Measurements from ENCODE around the gene MOSMO. TPM values are rescaled to one million over a fixed set of nuclear protein-coding genes. Genes with fewer than 3 reads are reported as not detected.

MOSMO gene
- total and polyA plus RNA-seq, 9 of the 15 experiments (the other 6 are each of a cell fraction or from before 2014, with no cell fraction given), result 1.9 to 13.3 (median 7.7) TPM

DNA sequence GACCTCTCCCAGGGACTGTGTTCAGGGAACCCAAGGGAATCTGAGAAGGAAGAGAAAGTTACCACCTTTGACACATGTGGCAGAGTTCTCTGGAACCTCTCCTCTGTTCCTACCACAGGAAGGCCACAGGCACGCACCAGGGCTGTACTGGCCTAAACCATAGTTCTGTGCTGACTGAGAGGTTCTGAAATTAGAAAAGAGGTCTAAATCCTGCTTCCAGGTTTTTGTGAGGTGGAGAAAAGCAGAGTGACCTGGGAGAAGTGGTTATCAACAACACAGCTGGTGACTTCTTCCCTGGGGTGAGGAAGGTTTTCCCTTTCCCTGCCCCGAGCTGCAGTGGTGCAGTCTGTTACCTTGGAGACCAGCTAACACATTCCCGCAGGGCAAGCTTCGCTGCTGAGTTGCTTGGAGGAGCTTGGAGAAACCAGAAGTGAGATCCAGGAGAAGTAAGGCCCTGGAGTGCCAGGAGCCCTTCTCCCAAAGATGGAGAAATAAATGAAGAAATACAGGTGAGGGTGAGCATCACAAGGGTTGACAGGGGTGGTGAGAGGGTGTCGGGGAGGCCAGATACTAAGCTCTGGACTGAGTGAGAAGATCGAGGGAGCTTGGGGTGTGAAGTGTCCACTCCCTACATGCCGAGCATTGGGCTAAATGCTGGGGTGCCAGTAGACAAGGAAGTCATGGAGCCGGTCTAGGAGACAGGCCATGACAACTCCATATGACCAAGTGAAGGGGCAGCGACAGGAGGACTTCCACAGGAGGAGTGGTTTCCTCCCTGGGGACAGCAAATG is 84.4 kb downstream of the MOSMO start, which contains the start of gene VWA3A:
Gene VWA3A (plus strand): TSS at position 399 of the 791 bp plus-strand sequence. CDS start 97 bp downstream, at position 496.
- DNase-seq (ENCODE audit: extremely low read depth in 1 of 4, low spot score in 3 of 4) (no peak), FAIRE-seq (no peak), ATAC-seq (no peak)
- H3K36me3 ChIP-seq (ENCODE audit: control insufficient read depth, insufficient read depth, low read length), result no peaks in the 10 kb centered on the region
- H3K9ac ChIP-seq (ENCODE audit: insufficient read depth in 1 of 2, low read depth in 2 of 2, low read length in 2 of 2), result no peak within 1 kb of the TSS
- intact Hi-C loops (cut with micrococcal nuclease) (no loop called here), in situ Hi-C loops (cut with MboI) (no loop called here)
- H3K27me3 ChIP-seq (ENCODE audit: control insufficient read depth in 2 of 2, insufficient read depth in 2 of 2, low read length in 2 of 2), result peaks cover 5 to 8% of the 10 kb centered on the region in 2 experiments; a peak in 4 of 5 replicates
- no peaks in the 10 kb centered on the region for H3K79me2 ChIP-seq (ENCODE audit: control insufficient read depth, insufficient read depth, low read length)
- H3K9me3 ChIP-seq (replicated peaks; ENCODE audit: control insufficient read depth, insufficient read depth, low read depth, low read length), result no peaks in the 10 kb centered on the region
- H4K20me1 ChIP-seq (replicated peaks; ENCODE audit: control insufficient read depth, insufficient read depth, low read length), result no peaks in the 10 kb centered on the region
- H3K4me1 ChIP-seq (replicated peaks in 1 of 2; ENCODE audit: control insufficient read depth in 2 of 2, insufficient read depth in 2 of 2, low read length in 2 of 2), result no peaks in the 10 kb centered on the region; a peak in 2 of 5 replicates
- 3% methylated on average over 9 of the region's 9 CpGs for WGBS (ENCODE audit: insufficient coverage, low coverage, missing lambda C conversion rate)
- BruUV-seq (replicated peaks), result no TSS peak
- ChIA-PET POLR2A (interaction anchor here (0.5 to 1.2 kb wide), 3 partner anchors 12 to 149 kb away, joined by 3 read pairs; no protein-coding TSS in a partner anchor), CTCF (ENCODE audit: low intra/inter-chr PET ratio) (no interaction called here)
- H3K4me3 ChIP-seq, result no peak within 1 kb of the TSS
- H3K4me2 ChIP-seq (ENCODE audit: insufficient read depth, low read length), result no peak within 1 kb of the TSS
- H3K27ac ChIP-seq (ENCODE audit: extremely low read depth, low read depth, low read length), result no peak within 1 kb of the TSS
- peak in 1 of 2 experiments; percentile 46; a peak in 1 of 4 replicates for TF ChIP-seq FOXK2 (conservative IDR thresholded peaks at IDR 0.05 in 1 of 2, IDR thresholded peaks at IDR 0.05 in 1 of 2; ENCODE audit: low read depth in 2 of 2)
- no peak for TF ChIP-seq MYNN (IDR thresholded peaks at IDR 0.05)
- TF ChIP-seq MYNN (CRISPR knock-in tag; IDR thresholded peaks at IDR 0.05), result no peak
- TF ChIP-seq, protein P1, sequence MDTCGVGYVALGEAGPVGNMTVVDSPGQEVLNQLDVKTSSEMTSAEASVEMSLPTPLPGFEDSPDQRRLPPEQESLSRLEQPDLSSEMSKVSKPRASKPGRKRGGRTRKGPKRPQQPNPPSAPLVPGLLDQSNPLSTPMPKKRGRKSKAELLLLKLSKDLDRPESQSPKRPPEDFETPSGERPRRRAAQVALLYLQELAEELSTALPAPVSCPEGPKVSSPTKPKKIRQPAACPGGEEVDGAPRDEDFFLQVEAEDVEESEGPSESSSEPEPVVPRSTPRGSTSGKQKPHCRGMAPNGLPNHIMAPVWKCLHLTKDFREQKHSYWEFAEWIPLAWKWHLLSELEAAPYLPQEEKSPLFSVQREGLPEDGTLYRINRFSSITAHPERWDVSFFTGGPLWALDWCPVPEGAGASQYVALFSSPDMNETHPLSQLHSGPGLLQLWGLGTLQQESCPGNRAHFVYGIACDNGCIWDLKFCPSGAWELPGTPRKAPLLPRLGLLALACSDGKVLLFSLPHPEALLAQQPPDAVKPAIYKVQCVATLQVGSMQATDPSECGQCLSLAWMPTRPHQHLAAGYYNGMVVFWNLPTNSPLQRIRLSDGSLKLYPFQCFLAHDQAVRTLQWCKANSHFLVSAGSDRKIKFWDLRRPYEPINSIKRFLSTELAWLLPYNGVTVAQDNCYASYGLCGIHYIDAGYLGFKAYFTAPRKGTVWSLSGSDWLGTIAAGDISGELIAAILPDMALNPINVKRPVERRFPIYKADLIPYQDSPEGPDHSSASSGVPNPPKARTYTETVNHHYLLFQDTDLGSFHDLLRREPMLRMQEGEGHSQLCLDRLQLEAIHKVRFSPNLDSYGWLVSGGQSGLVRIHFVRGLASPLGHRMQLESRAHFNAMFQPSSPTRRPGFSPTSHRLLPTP (IDR thresholded peaks at IDR 0.05; ENCODE audit: borderline replicate concordance, extremely low read depth, insufficient read length), result no peak
- TF ChIP-seq RBM22 (IDR thresholded peaks at IDR 0.05; ENCODE audit: low read depth, low read length, poor library complexity, severe bottlenecking), result no peak
- peak; percentile 56 for TF ChIP-seq RFX1 (IDR thresholded peaks at IDR 0.05)
- no peak for TF ChIP-seq HNRNPL (IDR thresholded peaks at IDR 0.05; ENCODE audit: low read depth, low read length)
- TF ChIP-seq ATF7 (IDR thresholded peaks at IDR 0.05), result 0 out of 2 replicates have a peak, but pooled peaks have one; percentile 25
- peak; percentile 97 for TF ChIP-seq PRDM10 (IDR thresholded peaks at IDR 0.05; ENCODE audit: partially characterized antibody)
- TF ChIP-seq NONO (IDR thresholded peaks at IDR 0.05; ENCODE audit: low read depth in 2 of 2, low read length in 1 of 2), result 0 out of 4 replicates have a peak, but pooled peaks of 1 of the 2 experiments have one; percentile 21
- no peaks in the 10 kb centered on the region for H3K9me1 ChIP-seq (ENCODE audit: control insufficient read depth, insufficient read depth, low read length)
- no peak within 1 kb of the TSS for H2AFZ ChIP-seq (ENCODE audit: low read depth, low read length)
